Measurements from ENCODE around the gene LASP1NB.

The LASP1NB gene

GRCh38 chr17:38912221-38912813 lies 13.1 kb upstream of the LASP1NB start:
- TF ChIP-seq SPI1 (IDR thresholded peaks at IDR 0.05; ENCODE audit: borderline replicate concordance, low read depth) (no peak), GABPA (IDR thresholded peaks at IDR 0.05; ENCODE audit: low read depth) (no peak), POLR2AphosphoS5 (IDR thresholded peaks at IDR 0.05; ENCODE audit: low read depth) (no peak), CTCF (IDR thresholded peaks at IDR 0.05; ENCODE audit: insufficient read depth, low read length) (no peak)
- TF ChIP-seq, protein P1, sequence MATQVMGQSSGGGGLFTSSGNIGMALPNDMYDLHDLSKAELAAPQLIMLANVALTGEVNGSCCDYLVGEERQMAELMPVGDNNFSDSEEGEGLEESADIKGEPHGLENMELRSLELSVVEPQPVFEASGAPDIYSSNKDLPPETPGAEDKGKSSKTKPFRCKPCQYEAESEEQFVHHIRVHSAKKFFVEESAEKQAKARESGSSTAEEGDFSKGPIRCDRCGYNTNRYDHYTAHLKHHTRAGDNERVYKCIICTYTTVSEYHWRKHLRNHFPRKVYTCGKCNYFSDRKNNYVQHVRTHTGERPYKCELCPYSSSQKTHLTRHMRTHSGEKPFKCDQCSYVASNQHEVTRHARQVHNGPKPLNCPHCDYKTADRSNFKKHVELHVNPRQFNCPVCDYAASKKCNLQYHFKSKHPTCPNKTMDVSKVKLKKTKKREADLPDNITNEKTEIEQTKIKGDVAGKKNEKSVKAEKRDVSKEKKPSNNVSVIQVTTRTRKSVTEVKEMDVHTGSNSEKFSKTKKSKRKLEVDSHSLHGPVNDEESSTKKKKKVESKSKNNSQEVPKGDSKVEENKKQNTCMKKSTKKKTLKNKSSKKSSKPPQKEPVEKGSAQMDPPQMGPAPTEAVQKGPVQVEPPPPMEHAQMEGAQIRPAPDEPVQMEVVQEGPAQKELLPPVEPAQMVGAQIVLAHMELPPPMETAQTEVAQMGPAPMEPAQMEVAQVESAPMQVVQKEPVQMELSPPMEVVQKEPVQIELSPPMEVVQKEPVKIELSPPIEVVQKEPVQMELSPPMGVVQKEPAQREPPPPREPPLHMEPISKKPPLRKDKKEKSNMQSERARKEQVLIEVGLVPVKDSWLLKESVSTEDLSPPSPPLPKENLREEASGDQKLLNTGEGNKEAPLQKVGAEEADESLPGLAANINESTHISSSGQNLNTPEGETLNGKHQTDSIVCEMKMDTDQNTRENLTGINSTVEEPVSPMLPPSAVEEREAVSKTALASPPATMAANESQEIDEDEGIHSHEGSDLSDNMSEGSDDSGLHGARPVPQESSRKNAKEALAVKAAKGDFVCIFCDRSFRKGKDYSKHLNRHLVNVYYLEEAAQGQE (IDR thresholded peaks at IDR 0.05; ENCODE audit: insufficient replicate concordance, low read depth) = no peak
- Histone ChIP-seq H3K27me3 (ENCODE audit: insufficient read depth, poor library complexity, severe bottlenecking) (no peaks in the 10 kb centered on the region), H3K27ac (replicated peaks) (no peak overlapping the region), H3K4me3 (replicated peaks; ENCODE audit: insufficient read depth, low read length) (no peak overlapping the region)
- no peak for DNase-seq (ENCODE audit: low read depth in 1 of 2, low spot score in 1 of 2)

DNA sequence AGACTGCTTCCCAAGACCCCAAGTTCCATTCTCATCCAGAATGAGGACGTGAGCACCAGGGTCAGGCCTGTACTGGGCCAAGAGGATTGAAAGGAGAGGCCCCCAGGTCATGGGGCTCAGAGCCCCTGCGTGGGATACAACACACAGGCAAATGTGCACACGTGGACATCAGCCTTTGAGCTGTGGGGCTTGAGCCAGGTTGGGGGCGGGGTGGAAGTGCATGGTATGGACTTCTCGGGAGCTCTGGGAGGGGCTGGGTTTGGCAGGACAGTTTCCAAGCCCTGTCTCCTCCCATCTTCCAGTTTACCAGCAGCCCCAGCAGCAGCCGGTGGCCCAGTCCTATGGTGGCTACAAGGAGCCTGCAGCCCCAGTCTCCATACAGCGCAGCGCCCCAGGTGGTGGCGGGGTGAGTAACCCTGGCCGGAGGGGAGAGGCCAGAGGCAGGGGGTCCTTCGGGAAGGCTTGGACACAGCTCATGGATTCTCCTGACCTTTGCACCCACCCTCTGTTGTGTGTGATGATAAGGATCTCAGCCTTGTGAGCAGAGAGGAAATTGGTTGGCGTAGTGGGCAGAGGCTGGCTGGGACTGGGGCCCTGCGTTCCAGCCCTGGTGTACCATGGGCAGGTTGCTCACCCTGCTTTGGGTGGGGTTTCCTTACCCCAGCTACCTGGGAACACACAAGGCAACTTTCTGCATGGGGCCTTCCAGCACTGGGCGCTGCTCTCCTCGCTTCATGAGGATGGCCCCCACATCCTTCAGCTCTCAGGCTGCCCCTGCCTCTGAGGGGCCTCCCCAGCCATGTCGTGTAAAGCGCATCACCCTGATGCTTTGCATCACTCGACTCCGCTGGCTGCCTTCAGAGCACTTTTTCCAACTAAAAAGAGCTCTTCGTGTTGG lies 10.4 kb upstream of the LASP1NB start:
- TF ChIP-seq CTCF (IDR thresholded peaks at IDR 0.05; ENCODE audit: insufficient read depth, low read length) = no peak
- H3K27me3 ChIP-seq (ENCODE audit: insufficient read depth, poor library complexity, severe bottlenecking) = no peaks in the 10 kb centered on the region
- H3K27ac ChIP-seq (replicated peaks) = no peak overlapping the region
- no peak overlapping the region for H3K4me3 ChIP-seq (replicated peaks; ENCODE audit: insufficient read depth, low read length)
- no peak for DNase-seq (ENCODE audit: low read depth in 1 of 2, low spot score in 1 of 2)

DNA sequence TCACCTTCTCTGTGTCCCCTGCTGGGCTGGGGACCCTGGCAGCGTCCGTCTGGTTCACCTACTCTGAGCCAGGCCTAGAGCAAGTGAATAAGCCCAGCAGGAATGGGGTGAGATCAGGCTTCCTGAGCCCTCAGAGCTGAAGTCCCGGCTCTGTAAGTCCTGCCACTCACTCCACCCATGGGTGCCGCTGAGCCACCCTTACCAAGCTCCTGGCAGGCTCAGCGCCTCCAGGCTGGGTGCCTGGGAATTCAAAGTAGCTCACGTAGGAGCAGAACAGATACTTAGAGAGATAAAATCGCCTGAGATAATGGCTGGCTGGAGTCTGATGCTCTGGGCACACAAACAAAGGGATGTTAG lies 9.8 kb upstream of the LASP1NB start:
- no peak for TF ChIP-seq SPI1 (IDR thresholded peaks at IDR 0.05; ENCODE audit: borderline replicate concordance, low read depth)
- TF ChIP-seq, protein P1 (IDR thresholded peaks at IDR 0.05; ENCODE audit: insufficient replicate concordance, low read depth) = no peak
- TF ChIP-seq GABPA (IDR thresholded peaks at IDR 0.05; ENCODE audit: low read depth) = no peak
- TF ChIP-seq CTCF (IDR thresholded peaks at IDR 0.05; ENCODE audit: insufficient read depth, low read length) = no peak
- no peak for TF ChIP-seq POLR2AphosphoS5 (IDR thresholded peaks at IDR 0.05; ENCODE audit: low read depth)
- no peak for DNase-seq (ENCODE audit: low read depth in 1 of 2, low spot score in 1 of 2)
- Histone ChIP-seq H3K4me3 (replicated peaks; ENCODE audit: insufficient read depth, low read length) (no peak overlapping the region), H3K27me3 (ENCODE audit: insufficient read depth, poor library complexity, severe bottlenecking) (no peaks in the 10 kb centered on the region), H3K27ac (replicated peaks) (no peak overlapping the region)

Measured in HL-60 (cell line).